ENCODE results near the gene TTLL1. TPM values are rescaled to one million over a fixed set of nuclear protein-coding genes. Genes with fewer than 3 reads are reported as not detected.

TTLL1 gene
- total and polyA plus RNA-seq, 9 donors: 1.3 to 13.7 (median 7.2) TPM

- Histone ChIP-seq H3K4me3 (no peak overlapping the region), H3K4me1 (ENCODE audit: insufficient read depth) (no peaks in the 10 kb centered on the region), H3K27me3 (no peaks in the 10 kb centered on the region), H3K9me3 (no peaks in the 10 kb centered on the region), H3K27ac (no peak overlapping the region), H3K36me3 (no peaks in the 10 kb centered on the region)
- WGBS, 3 donors: 62 to 77% (median 65%) methylated on average over 7 of the region's 7 CpGs
- intact Hi-C loops (cut with DNase I): no loop called here
- DNase-seq: no peak
- TF ChIP-seq CTCF (IDR thresholded peaks at IDR 0.05): no peak
- no peak for TF ChIP-seq POLR2A (IDR thresholded peaks at IDR 0.05)
- no peak for TF ChIP-seq EP300 (IDR thresholded peaks at IDR 0.05)
These were observed 29.8 kb upstream of the TTLL1 start for GRCh38 chr22:43118953-43119458.

GRCh38 chr22:43118024-43118849 is 29.0 kb upstream of the TTLL1 start:
- TF ChIP-seq EP300 (IDR thresholded peaks at IDR 0.05) (no peak), POLR2A (IDR thresholded peaks at IDR 0.05) (no peak), CTCF (IDR thresholded peaks at IDR 0.05) (no peak)
- no peaks in the 10 kb centered on the region for H3K36me3 ChIP-seq
- intact Hi-C loops (cut with DNase I): no loop called here
- H3K4me1 ChIP-seq (ENCODE audit: insufficient read depth): no peaks in the 10 kb centered on the region
- DNase-seq: no peak
- WGBS, 3 donors: 76 to 82% (median 80%) methylated on average over 17 to 21 of the region's 21 CpGs
- H3K27ac ChIP-seq: no peak overlapping the region
- H3K4me3 ChIP-seq: no peak overlapping the region
- H3K27me3 ChIP-seq: no peaks in the 10 kb centered on the region
- H3K9me3 ChIP-seq: no peaks in the 10 kb centered on the region

- H3K27ac ChIP-seq: no peak overlapping the region
- no peak overlapping the region for H3K4me3 ChIP-seq
- H3K4me1 ChIP-seq (ENCODE audit: insufficient read depth): no peaks in the 10 kb centered on the region
- intact Hi-C loops (cut with DNase I): no loop called here
- H3K9me3 ChIP-seq: no peaks in the 10 kb centered on the region
- H3K27me3 ChIP-seq: no peaks in the 10 kb centered on the region
- 89 to 90% (median 89%) methylated on average over 7 of the region's 7 CpGs for WGBS, 3 donors
- no peaks in the 10 kb centered on the region for H3K36me3 ChIP-seq
- DNase-seq: no peak
- no peak for TF ChIP-seq CTCF (IDR thresholded peaks at IDR 0.05)
- TF ChIP-seq EP300 (IDR thresholded peaks at IDR 0.05): no peak
- no peak for TF ChIP-seq POLR2A (IDR thresholded peaks at IDR 0.05)
These were observed 27.7 kb upstream of the TTLL1 start for GRCh38 chr22:43116932-43117331.

- Histone ChIP-seq H3K36me3 (no peaks in the 10 kb centered on the region), H3K4me3 (no peak overlapping the region), H3K27ac (no peak overlapping the region), H3K9me3 (no peaks in the 10 kb centered on the region), H3K4me1 (ENCODE audit: insufficient read depth) (peaks cover 9% of the 10 kb centered on the region), H3K27me3 (no peaks in the 10 kb centered on the region)
- DNase-seq: no peak
- intact Hi-C loops (cut with DNase I): no loop called here
- no peak for TF ChIP-seq EP300 (IDR thresholded peaks at IDR 0.05)
- TF ChIP-seq POLR2A (IDR thresholded peaks at IDR 0.05): no peak
- no peak for TF ChIP-seq CTCF (IDR thresholded peaks at IDR 0.05)
- WGBS, 3 donors: 41 to 48% (median 46%) methylated on average over 5 of the region's 5 CpGs
These were observed 25.8 kb upstream of the TTLL1 start for GRCh38 chr22:43114958-43115357.
